ENCODE results near the gene RFPL3. TPM values are rescaled to one million over a fixed set of nuclear protein-coding genes. Genes with fewer than 3 reads are reported as not detected.
A peak's percentile ranks its signal among the peaks of the same experiment; 100 is the strongest.

Gene RFPL3
- total RNA-seq, 1 experiment from 2014 or later: not detected

DNA sequence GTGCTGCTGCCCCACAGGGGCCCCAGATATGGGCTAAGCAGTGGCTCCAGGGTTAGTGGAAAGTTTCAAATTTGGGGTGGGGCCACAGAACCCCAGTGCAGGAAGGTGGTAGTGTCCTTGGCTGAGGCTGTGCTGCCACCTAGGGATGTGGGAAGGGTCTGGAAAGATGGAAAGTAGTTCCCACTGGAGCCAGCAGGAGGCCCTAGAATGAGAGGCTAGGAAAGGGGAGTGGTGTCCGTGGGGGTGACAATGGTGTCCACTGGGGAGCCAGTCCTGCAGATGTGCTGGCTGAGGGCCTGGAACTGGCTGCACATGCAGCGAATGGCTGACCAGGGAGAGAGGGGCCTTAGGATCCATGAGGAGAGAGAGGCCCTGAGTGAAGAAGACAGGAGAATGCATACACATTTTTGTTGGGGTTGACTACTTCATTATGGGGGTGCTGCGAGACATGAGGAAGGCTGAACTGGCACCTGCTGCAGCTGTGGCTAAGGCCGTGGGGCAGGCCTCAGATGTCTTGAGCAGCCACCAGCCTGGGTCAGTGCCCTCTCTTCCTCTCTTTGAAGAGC lies 21.1 kb downstream of the RFPL3 start:
- Histone ChIP-seq H3K27ac (ENCODE audit: low read length) (no peak overlapping the region), H3K27me3 (ENCODE audit: control insufficient read depth, insufficient read depth, low read length) (no peaks in the 10 kb centered on the region), H3K36me3 (ENCODE audit: control insufficient read depth, insufficient read depth, low read length) (no peaks in the 10 kb centered on the region), H3K4me1 (ENCODE audit: control insufficient read depth, insufficient read depth, low read length) (no peaks in the 10 kb centered on the region), H3K4me3 (ENCODE audit: low read depth in 2 of 2, low read length in 2 of 2) (no peak overlapping the region), H3K9me3 (ENCODE audit: control insufficient read depth, insufficient read depth, low read depth, low read length) (no peaks in the 10 kb centered on the region)
- no peak for TF ChIP-seq TCF7L2 (IDR thresholded peaks at IDR 0.05; ENCODE audit: low read depth, low read length)
- TF ChIP-seq, protein P1, sequence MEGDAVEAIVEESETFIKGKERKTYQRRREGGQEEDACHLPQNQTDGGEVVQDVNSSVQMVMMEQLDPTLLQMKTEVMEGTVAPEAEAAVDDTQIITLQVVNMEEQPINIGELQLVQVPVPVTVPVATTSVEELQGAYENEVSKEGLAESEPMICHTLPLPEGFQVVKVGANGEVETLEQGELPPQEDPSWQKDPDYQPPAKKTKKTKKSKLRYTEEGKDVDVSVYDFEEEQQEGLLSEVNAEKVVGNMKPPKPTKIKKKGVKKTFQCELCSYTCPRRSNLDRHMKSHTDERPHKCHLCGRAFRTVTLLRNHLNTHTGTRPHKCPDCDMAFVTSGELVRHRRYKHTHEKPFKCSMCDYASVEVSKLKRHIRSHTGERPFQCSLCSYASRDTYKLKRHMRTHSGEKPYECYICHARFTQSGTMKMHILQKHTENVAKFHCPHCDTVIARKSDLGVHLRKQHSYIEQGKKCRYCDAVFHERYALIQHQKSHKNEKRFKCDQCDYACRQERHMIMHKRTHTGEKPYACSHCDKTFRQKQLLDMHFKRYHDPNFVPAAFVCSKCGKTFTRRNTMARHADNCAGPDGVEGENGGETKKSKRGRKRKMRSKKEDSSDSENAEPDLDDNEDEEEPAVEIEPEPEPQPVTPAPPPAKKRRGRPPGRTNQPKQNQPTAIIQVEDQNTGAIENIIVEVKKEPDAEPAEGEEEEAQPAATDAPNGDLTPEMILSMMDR (IDR thresholded peaks at IDR 0.05): peak; percentile 78
- CTCF ChIA-PET: interaction anchor here (0.7 kb wide), 1 partner anchor 53 kb away, joined by 4 read pairs; no protein-coding TSS in a partner anchor
- ATAC-seq: peak; percentile 84
- POLR2A ChIA-PET: no interaction called here
- no peak for DNase-seq (ENCODE audit: low read depth, low spot score)
- intact Hi-C loops (cut with micrococcal nuclease; ENCODE audit: unreplicated experiment): no loop called here
- no TSS peak for BruUV-seq (replicated peaks)
- in situ Hi-C loops (cut with HindIII; ENCODE audit: low pct_unique_long_range_greater_than_20kb, low sequenced_read_pairs): no loop called here

GRCh38 chr22:32380991-32381390 lies 23.3 kb downstream of the RFPL3 start:
- H3K4me3 ChIP-seq (ENCODE audit: low read depth in 2 of 2, low read length in 2 of 2): no peak overlapping the region
- no peak for DNase-seq (ENCODE audit: low read depth, low spot score)
- no peaks in the 10 kb centered on the region for H3K27me3 ChIP-seq (ENCODE audit: control insufficient read depth, insufficient read depth, low read length)
- no TSS peak for BruUV-seq (replicated peaks)
- CTCF ChIA-PET: no interaction called here
- TF ChIP-seq TCF7L2 (IDR thresholded peaks at IDR 0.05; ENCODE audit: low read depth, low read length): no peak
- TF ChIP-seq, protein P2, sequence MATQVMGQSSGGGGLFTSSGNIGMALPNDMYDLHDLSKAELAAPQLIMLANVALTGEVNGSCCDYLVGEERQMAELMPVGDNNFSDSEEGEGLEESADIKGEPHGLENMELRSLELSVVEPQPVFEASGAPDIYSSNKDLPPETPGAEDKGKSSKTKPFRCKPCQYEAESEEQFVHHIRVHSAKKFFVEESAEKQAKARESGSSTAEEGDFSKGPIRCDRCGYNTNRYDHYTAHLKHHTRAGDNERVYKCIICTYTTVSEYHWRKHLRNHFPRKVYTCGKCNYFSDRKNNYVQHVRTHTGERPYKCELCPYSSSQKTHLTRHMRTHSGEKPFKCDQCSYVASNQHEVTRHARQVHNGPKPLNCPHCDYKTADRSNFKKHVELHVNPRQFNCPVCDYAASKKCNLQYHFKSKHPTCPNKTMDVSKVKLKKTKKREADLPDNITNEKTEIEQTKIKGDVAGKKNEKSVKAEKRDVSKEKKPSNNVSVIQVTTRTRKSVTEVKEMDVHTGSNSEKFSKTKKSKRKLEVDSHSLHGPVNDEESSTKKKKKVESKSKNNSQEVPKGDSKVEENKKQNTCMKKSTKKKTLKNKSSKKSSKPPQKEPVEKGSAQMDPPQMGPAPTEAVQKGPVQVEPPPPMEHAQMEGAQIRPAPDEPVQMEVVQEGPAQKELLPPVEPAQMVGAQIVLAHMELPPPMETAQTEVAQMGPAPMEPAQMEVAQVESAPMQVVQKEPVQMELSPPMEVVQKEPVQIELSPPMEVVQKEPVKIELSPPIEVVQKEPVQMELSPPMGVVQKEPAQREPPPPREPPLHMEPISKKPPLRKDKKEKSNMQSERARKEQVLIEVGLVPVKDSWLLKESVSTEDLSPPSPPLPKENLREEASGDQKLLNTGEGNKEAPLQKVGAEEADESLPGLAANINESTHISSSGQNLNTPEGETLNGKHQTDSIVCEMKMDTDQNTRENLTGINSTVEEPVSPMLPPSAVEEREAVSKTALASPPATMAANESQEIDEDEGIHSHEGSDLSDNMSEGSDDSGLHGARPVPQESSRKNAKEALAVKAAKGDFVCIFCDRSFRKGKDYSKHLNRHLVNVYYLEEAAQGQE (IDR thresholded peaks at IDR 0.05; ENCODE audit: insufficient read depth in 1 of 2, low read depth in 2 of 2, low read length in 1 of 2): no peak
- no peak for TF ChIP-seq POLR2AphosphoS5 (IDR thresholded peaks at IDR 0.05; ENCODE audit: low read depth, low read length)
- no peak for TF ChIP-seq SIN3A (IDR thresholded peaks at IDR 0.05; ENCODE audit: borderline replicate concordance, insufficient read depth, low read depth, low read length)
- TF ChIP-seq, protein P1 (IDR thresholded peaks at IDR 0.05): no peak
- H3K27ac ChIP-seq (ENCODE audit: low read length): no peak overlapping the region
- intact Hi-C loops (cut with micrococcal nuclease; ENCODE audit: unreplicated experiment): no loop called here
- no peak for ATAC-seq
- no peaks in the 10 kb centered on the region for H3K9me3 ChIP-seq (ENCODE audit: control insufficient read depth, insufficient read depth, low read depth, low read length)
- no peaks in the 10 kb centered on the region for H3K36me3 ChIP-seq (ENCODE audit: control insufficient read depth, insufficient read depth, low read length)
- in situ Hi-C loops (cut with HindIII; ENCODE audit: low pct_unique_long_range_greater_than_20kb, low sequenced_read_pairs): no loop called here
- POLR2A ChIA-PET: no interaction called here
- H3K4me1 ChIP-seq (ENCODE audit: control insufficient read depth, insufficient read depth, low read length): no peaks in the 10 kb centered on the region
